Gastrocnemius medialis (tissue), 4 donors: ENCODE results near the gene MPRIP. TPM values are rescaled to one million over a fixed set of nuclear protein-coding genes. Genes with fewer than 3 reads are reported as not detected.

Source experiments
- ATAC-seq, 2 donors: fragments of 150-250 bp; one replicate each; pipeline ENCODE4 v1.9.1; 2016
- DNase-seq, 2 donors: peaks; one replicate each; pipeline ENCODE4 v3.0.0-alpha.2; 2019
- H3K27ac ChIP-seq, 4 donors: fragments of 200-600 bp; sonication (generic); 1 replicate in 1 of 4; 2 replicates in 3 of 4; pipeline ENCODE4 v1.5.1; 2016 to 2018; ENCODE audit warnings: mild to moderate bottlenecking in 2 of 4, moderate library complexity in 1 of 4
- H3K27me3 ChIP-seq, 3 donors: fragments of 200-600 bp; sonication (generic) in 2 of 3; 1 replicate in 1 of 3; 2 replicates in 2 of 3; pipeline versions ENCODE4 v1.5.1 to v1.6.0; 2016 to 2019; ENCODE audit warnings: mild to moderate bottlenecking in 1 of 3, moderate library complexity in 1 of 3
- H3K36me3 ChIP-seq, 2 donors: fragments of 200-600 bp; sonication (generic) in 1 of 2; one replicate each; pipeline ENCODE4 v1.5.1; 2017 to 2018
- H3K4me1 ChIP-seq, 2 donors: fragments of 200-600 bp; sonication (generic) in 1 of 2; one replicate each; pipeline ENCODE4 v1.5.1; 2016 to 2017; ENCODE audit warnings: mild to moderate bottlenecking in 2 of 2
- H3K4me3 ChIP-seq, 4 donors: fragments of 200-600 bp; sonication (generic) in 3 of 4; 1 replicate in 1 of 4; 2 replicates in 3 of 4; pipeline ENCODE4 v1.5.1; 2016 to 2019; ENCODE audit warnings: mild to moderate bottlenecking in 2 of 4
- H3K9me3 ChIP-seq, 3 donors: fragments of 200-600 bp; sonication (generic) in 2 of 3; 1 replicate in 1 of 3; 2 replicates in 2 of 3; pipeline ENCODE4 v1.5.1; 2016 to 2019
- CTCF ChIP-seq, 5 experiments: fragments of 450-650 bp in 3 of 5; fragments of 200-600 bp in 2 of 5; sonication (generic) in 2 of 5; IDR thresholded peaks in 4 of 5; conservative IDR thresholded peaks in 1 of 5; 1 replicate in 4 of 5; 2 replicates in 1 of 5; pipeline ENCODE4 v1.5.1; 2016 to 2019; ENCODE audit warnings: antibody characterized with exemption in 5 of 5, mild to moderate bottlenecking in 3 of 5, moderate library complexity in 3 of 5
- POLR2A ChIP-seq, 2 donors: fragments of 450-650 bp; IDR thresholded peaks; one replicate each; pipeline ENCODE4 v1.6.1; 2017; ENCODE audit warnings: antibody characterized with exemption in 2 of 2, mild to moderate bottlenecking in 2 of 2, moderate library complexity in 2 of 2
- in situ Hi-C, 4 donors: fragments of 200-750 bp; cut with MboI; loops; one replicate each; pipeline versions ENCODE4 v1.15.0 to v1.8.0; 2017; ENCODE audit warnings: low sequenced_read_pairs in 4 of 4
- intact Hi-C: fragments of 100-400 bp; cut with DNase I; formaldehyde crosslinking; loops from one replicate; pipeline ENCODE4 v1.15.1; 2023; ENCODE audit warnings: low total_unique reads
- total RNA-seq, 4 donors: library from RNA; depleted of rRNA; stranded (reverse); fragments of >200 nt; gene quantifications; one replicate each; pipeline versions ENCODE4 v1.1.0 to v1.2.3, GENCODE V29; 2016

MPRIP gene
- total RNA-seq, 4 donors from 2014 or later = 71.1 to 127 (median 124) TPM

DNA sequence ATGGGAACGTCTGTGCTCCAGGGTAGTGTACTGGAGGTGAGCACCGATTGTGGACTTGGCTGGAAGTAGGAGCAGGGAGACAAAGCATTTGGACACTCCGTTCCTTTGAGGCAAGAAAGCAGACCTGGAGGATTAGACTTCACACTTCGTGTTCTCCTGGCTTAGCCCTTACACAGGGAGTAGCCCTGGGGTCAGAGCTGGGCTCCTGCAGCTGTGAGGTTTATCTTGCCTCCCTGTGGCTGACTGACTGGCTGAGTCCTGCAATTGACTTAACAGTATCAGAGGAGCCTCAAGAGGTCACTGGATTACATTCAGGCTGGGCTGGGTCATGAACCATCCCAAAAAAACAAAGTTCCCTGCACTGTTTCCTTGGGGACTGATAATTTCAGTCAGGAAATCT lies 37.1 kb downstream of the MPRIP start:
- no peaks in the 10 kb centered on the region for H3K27me3 ChIP-seq
- no peaks in the 10 kb centered on the region for H3K9me3 ChIP-seq
- H3K27ac ChIP-seq = peak overlapping the region; percentile 27 to 59 (median 52)
- peak; percentile 46 to 78 for ATAC-seq
- H3K36me3 ChIP-seq = peaks cover 0 to 11% of the 10 kb centered on the region in 2 donors
- no peak for TF ChIP-seq CTCF (IDR thresholded peaks at IDR 0.05 in 4 of 5, conservative IDR thresholded peaks at IDR 0.05 in 1 of 5)
- TF ChIP-seq POLR2A (IDR thresholded peaks at IDR 0.05) = no peak
- peak in 1 of 2 donors; percentile 29 for DNase-seq
- peaks cover 70% of the 10 kb centered on the region in 2 donors for H3K4me1 ChIP-seq
- intact Hi-C loops = no loop called here
- H3K4me3 ChIP-seq = no peak overlapping the region
- in situ Hi-C loops = no loop called here

- ATAC-seq (peak in 1 of 2 donors; percentile 60), DNase-seq (peak in 1 of 2 donors; percentile 55)
- intact Hi-C loops (no loop called here), in situ Hi-C loops (no loop called here)
- peaks cover 0 to 11% of the 10 kb centered on the region in 2 donors for H3K36me3 ChIP-seq
- H3K27ac ChIP-seq = peak overlapping the region; percentile 27 to 59 (median 52)
- no peak overlapping the region for H3K4me3 ChIP-seq
- peaks cover 66 to 70% of the 10 kb centered on the region in 2 donors for H3K4me1 ChIP-seq
- TF ChIP-seq CTCF (IDR thresholded peaks at IDR 0.05 in 4 of 5, conservative IDR thresholded peaks at IDR 0.05 in 1 of 5) = no peak
- TF ChIP-seq POLR2A (IDR thresholded peaks at IDR 0.05) = no peak
- no peaks in the 10 kb centered on the region for H3K27me3 ChIP-seq
- H3K9me3 ChIP-seq = no peaks in the 10 kb centered on the region
Observed at GRCh38 chr17:17079761-17080160, 37.5 kb downstream of the MPRIP start.

GRCh38 chr17:17080181-17080631 lies 37.9 kb downstream of the MPRIP start:
- in situ Hi-C loops (no loop called here), intact Hi-C loops (no loop called here)
- Histone ChIP-seq H3K4me1 (peaks cover 62 to 70% of the 10 kb centered on the region in 2 donors), H3K9me3 (no peaks in the 10 kb centered on the region), H3K27ac (peak overlapping the region; percentile 27 to 59 (median 52)), H3K4me3 (no peak overlapping the region), H3K27me3 (no peaks in the 10 kb centered on the region), H3K36me3 (peaks cover 0 to 11% of the 10 kb centered on the region in 2 donors)
- ATAC-seq = no peak
- no peak for DNase-seq
- TF ChIP-seq CTCF (IDR thresholded peaks at IDR 0.05 in 4 of 5, conservative IDR thresholded peaks at IDR 0.05 in 1 of 5) = no peak
- TF ChIP-seq POLR2A (IDR thresholded peaks at IDR 0.05) = no peak

GRCh38 chr17:17080781-17081180 lies 38.5 kb downstream of the MPRIP start:
- intact Hi-C loops (no loop called here), in situ Hi-C loops (no loop called here)
- Histone ChIP-seq H3K27me3 (no peaks in the 10 kb centered on the region), H3K4me3 (no peak overlapping the region), H3K36me3 (peaks cover 0 to 11% of the 10 kb centered on the region in 2 donors), H3K4me1 (peaks cover 56 to 65% of the 10 kb centered on the region in 2 donors), H3K9me3 (no peaks in the 10 kb centered on the region), H3K27ac (peak overlapping the region in 3 of 4 donors; percentile 8 to 59 (median 52))
- no peak for ATAC-seq
- no peak for TF ChIP-seq POLR2A (IDR thresholded peaks at IDR 0.05)
- no peak for TF ChIP-seq CTCF (IDR thresholded peaks at IDR 0.05 in 4 of 5, conservative IDR thresholded peaks at IDR 0.05 in 1 of 5)
- DNase-seq = no peak
